CD4-positive, alpha-beta T cell (primary cell): Measurements from ENCODE around the gene CSHL1. TPM values are rescaled to one million over a fixed set of nuclear protein-coding genes. Genes with fewer than 3 reads are reported as not detected.
A peak's percentile ranks its signal among the peaks of the same experiment; 100 is the strongest.
"Not testable (repeated sequence)": the region's sequence is repeated elsewhere in the genome, so short reads cannot be mapped to it uniquely, and the experiment has no call there.

Experiments
- ATAC-seq: fragments of 200-7000 bp; cut with Tn5 transposase; one replicate; pipeline ENCODE4 v1.10.0; 2022; ENCODE audit warnings: mild to moderate bottlenecking; ENCODE audit not compliant: poor library complexity
- CTCF ChIA-PET: fragments of 350-600 bp; sonication (Branson Sonifier 250); formaldehyde crosslinking; loops from one replicate; lab custom pipeline; 2021; ENCODE audit warnings: antibody characterized with exemption, inconsistent platforms; lab: Charles Lee
- POLR2A ChIA-PET: fragments of 350-600 bp; sonication (Branson Sonifier 250); formaldehyde crosslinking; loops from one replicate; lab custom pipeline; 2021; ENCODE audit warnings: antibody characterized with exemption, inconsistent platforms; lab: Charles Lee
- DNase-seq, 14 experiments: peaks; one replicate each; pipeline ENCODE4 v3.0.0-alpha.2; 2013 to 2020; ENCODE audit warnings: mixed read lengths in 2 of 14
- H3K27ac ChIP-seq, 2 donors: one replicate each; pipeline versions ENCODE4 v1.5.1 to v1.7.0; 2013; ENCODE audit warnings: low read length in 2 of 2, low read depth in 1 of 2, mild to moderate bottlenecking in 1 of 2
- H3K27me3 ChIP-seq, 2 experiments: 1 replicate in 1 of 2; 2 replicates in 1 of 2; pipeline versions ENCODE4 v1.6.1 to v1.7.0; 2013; ENCODE audit warnings: low read length in 2 of 2, control low read depth in 1 of 2, mild to moderate bottlenecking in 1 of 2, moderate library complexity in 1 of 2; ENCODE audit not compliant: insufficient read depth in 2 of 2, control insufficient read depth in 1 of 2
- H3K36me3 ChIP-seq: one replicate; pipeline ENCODE4 v1.6.1; 2013; ENCODE audit warnings: low read length, control low read depth; ENCODE audit not compliant: insufficient read depth
- H3K4me1 ChIP-seq: one replicate; pipeline ENCODE4 v1.6.1; 2013; ENCODE audit warnings: low read length, control low read depth; ENCODE audit not compliant: insufficient read depth
- H3K4me3 ChIP-seq: one replicate; pipeline ENCODE4 v1.5.1; 2013; ENCODE audit warnings: mild to moderate bottlenecking, low read length, moderate library complexity
- H3K9me3 ChIP-seq, 2 experiments: 1 replicate in 1 of 2; 2 replicates in 1 of 2; pipeline versions ENCODE4 v1.6.1 to v1.7.0; 2013; ENCODE audit warnings: low read length in 2 of 2, mild to moderate bottlenecking in 2 of 2, control low read depth in 1 of 2, moderate library complexity in 1 of 2; ENCODE audit not compliant: control insufficient read depth in 1 of 2, insufficient read depth in 1 of 2
- H3K27ac Mint-ChIP-seq: one replicate; pipeline ENCODE4 v1.8.0; 2020; ENCODE audit warnings: mixed read lengths
- H3K27me3 Mint-ChIP-seq: one replicate; pipeline ENCODE4 v1.8.0; 2021; ENCODE audit warnings: mixed read lengths
- H3K36me3 Mint-ChIP-seq: one replicate; pipeline ENCODE4 v1.8.0; 2021; ENCODE audit warnings: low read depth, mixed read lengths
- H3K4me1 Mint-ChIP-seq: one replicate; pipeline ENCODE4 v1.8.0; 2021; ENCODE audit warnings: low read depth, mixed read lengths
- H3K4me3 Mint-ChIP-seq: one replicate; pipeline ENCODE4 v1.8.0; 2020; ENCODE audit warnings: mild to moderate bottlenecking, mixed read lengths
- H3K9me3 Mint-ChIP-seq: one replicate; pipeline ENCODE4 v1.8.0; 2020; ENCODE audit warnings: mixed read lengths
- CTCF ChIP-seq: fragments of 200-600 bp; IDR thresholded peaks from one replicate; pipeline ENCODE4 v1.8.0; 2022; ENCODE audit warnings: antibody characterized with exemption, mild to moderate bottlenecking
- intact Hi-C, 2 experiments: fragments of 100-400 bp; cut with DNase I in 1 of 2; cut with micrococcal nuclease in 1 of 2; formaldehyde crosslinking; loops; one replicate each; pipeline versions ENCODE4 v1.15.1 to v1.9.0; 2023 to 2025; cut with DNase I, micrococcal nuclease
- total RNA-seq, 174 experiments: library from RNA in 2 of 174; stranded (reverse) in 2 of 174; gene quantifications; one replicate each; pipeline ENCODE4 v1.2.3 and lab custom pipeline; 2021 to 2026

The CSHL1 gene
- total RNA-seq, 2 experiments from 2014 or later: not detected

GRCh38 chr17:63894021-63894420 lies 17.0 kb downstream of the CSHL1 start:
- H3K27me3 ChIP-seq, H3K4me1 ChIP-seq, DNase-seq, H3K27ac ChIP-seq, H3K27ac Mint-ChIP-seq, H3K36me3 ChIP-seq, POLR2A ChIA-PET, H3K27me3 Mint-ChIP-seq, H3K36me3 Mint-ChIP-seq, H3K4me3 ChIP-seq, CTCF ChIA-PET, ATAC-seq, H3K4me3 Mint-ChIP-seq, intact Hi-C loops, H3K4me1 Mint-ChIP-seq, H3K9me3 ChIP-seq, H3K9me3 Mint-ChIP-seq: not testable (repeated sequence)

GRCh38 chr17:63892316-63893037 lies 18.6 kb downstream of the CSHL1 start:
- CTCF ChIA-PET, POLR2A ChIA-PET, H3K9me3 Mint-ChIP-seq, H3K27me3 Mint-ChIP-seq, H3K9me3 ChIP-seq, ATAC-seq, intact Hi-C loops, H3K4me1 Mint-ChIP-seq, H3K4me3 ChIP-seq, H3K4me1 ChIP-seq, H3K27me3 ChIP-seq, H3K27ac Mint-ChIP-seq, DNase-seq, H3K36me3 ChIP-seq, H3K36me3 Mint-ChIP-seq, H3K4me3 Mint-ChIP-seq, H3K27ac ChIP-seq: not testable (repeated sequence)

- H3K36me3 Mint-ChIP-seq, H3K4me1 ChIP-seq, H3K27me3 Mint-ChIP-seq, H3K36me3 ChIP-seq, H3K4me3 Mint-ChIP-seq, H3K27me3 ChIP-seq, H3K27ac Mint-ChIP-seq, H3K4me1 Mint-ChIP-seq, H3K27ac ChIP-seq, H3K9me3 ChIP-seq, intact Hi-C loops, H3K4me3 ChIP-seq, POLR2A ChIA-PET, H3K9me3 Mint-ChIP-seq: not testable (repeated sequence)
- ATAC-seq (peak; percentile 76), DNase-seq (peak in 3 of 14 experiments; percentile 31 to 52 (median 36))
- CTCF ChIA-PET: interaction anchor here (0.7 kb wide), 1 partner anchor 23 kb away, joined by 3 read pairs; no protein-coding TSS in a partner anchor
- TF ChIP-seq CTCF: peak; percentile 61
Measured at GRCh38 chr17:63889026-63889848, 21.8 kb downstream of the CSHL1 start.

GRCh38 chr17:63885119-63885518 lies 25.9 kb downstream of the CSHL1 start:
- H3K27ac ChIP-seq, H3K4me3 ChIP-seq, POLR2A ChIA-PET, H3K9me3 Mint-ChIP-seq, H3K4me3 Mint-ChIP-seq, H3K4me1 Mint-ChIP-seq, H3K36me3 Mint-ChIP-seq, H3K4me1 ChIP-seq, H3K9me3 ChIP-seq, DNase-seq, intact Hi-C loops, CTCF ChIA-PET, ATAC-seq, H3K27me3 ChIP-seq, H3K27ac Mint-ChIP-seq, H3K27me3 Mint-ChIP-seq, H3K36me3 ChIP-seq: not testable (repeated sequence)

- intact Hi-C loops, DNase-seq, ATAC-seq, H3K36me3 Mint-ChIP-seq, H3K4me1 Mint-ChIP-seq, POLR2A ChIA-PET, H3K4me3 ChIP-seq, H3K9me3 ChIP-seq, H3K4me3 Mint-ChIP-seq, H3K36me3 ChIP-seq, H3K9me3 Mint-ChIP-seq, H3K27me3 ChIP-seq, H3K27ac Mint-ChIP-seq, H3K27ac ChIP-seq, H3K27me3 Mint-ChIP-seq, H3K4me1 ChIP-seq: not testable (repeated sequence)
- CTCF ChIA-PET: interaction anchor here (0.7 to 1.1 kb wide), 3 partner anchors 20 to 44 kb away, joined by 3 read pairs; no protein-coding TSS in a partner anchor
Measured at GRCh38 chr17:63882626-63883126, 28.4 kb downstream of the CSHL1 start.
